H1 (cell line): ENCODE results near the gene USE1. TPM values are rescaled to one million over a fixed set of nuclear protein-coding genes. Genes with fewer than 3 reads are reported as not detected.

Experiments used
- CHD2 ChIP-seq: IDR thresholded peaks from 2 replicates; pipeline ENCODE4 v1.6.1; 2012; ENCODE audit warnings: low read length, improper control_type of control experiment
- EP300 ChIP-seq, 2 experiments: IDR thresholded peaks; 1 replicate in 1 of 2; 2 replicates in 1 of 2; pipeline ENCODE4 v1.6.1; 2011 to 2012; ENCODE audit warnings: low read depth in 2 of 2, low read length in 2 of 2, mild to moderate bottlenecking in 2 of 2, borderline replicate concordance in 1 of 2, inconsistent platforms in 1 of 2, moderate library complexity in 1 of 2
- EZH2 ChIP-seq: fragments of 200-600 bp; sonication (generic); IDR thresholded peaks from 2 replicates; pipeline ENCODE4 v1.7.1; 2012; ENCODE audit warnings: low read depth, mild to moderate bottlenecking, moderate library complexity, low read length, inconsistent platforms; ENCODE audit not compliant: severe bottlenecking
- FOSL1 ChIP-seq: IDR thresholded peaks from 2 replicates; pipeline ENCODE4 v1.6.1; 2011; ENCODE audit warnings: mild to moderate bottlenecking, low read depth, low read length, moderate library complexity; ENCODE audit not compliant: insufficient read depth
- JUND ChIP-seq: IDR thresholded peaks from 2 replicates; pipeline ENCODE4 v1.6.1; 2011; ENCODE audit warnings: mild to moderate bottlenecking, improper control_type of control experiment, low read length
- KDM1A ChIP-seq: fragments of 200-600, 300-600 bp; sonication (generic); IDR thresholded peaks from 2 replicates; pipeline ENCODE4 v1.7.1; 2016; ENCODE audit warnings: mild to moderate bottlenecking, low read length, borderline replicate concordance
- MAFK ChIP-seq: IDR thresholded peaks from 2 replicates; pipeline ENCODE4 v1.6.1; 2012; ENCODE audit warnings: low read depth, mild to moderate bottlenecking, improper control_type of control experiment, low read length
- SIX5 ChIP-seq: IDR thresholded peaks from 2 replicates; pipeline ENCODE4 v1.6.1; 2011; ENCODE audit warnings: mild to moderate bottlenecking, low read depth, low read length
- polyA plus RNA-seq, 7 experiments: library from polyadenylated mRNA; depleted of rRNA in 3 of 7; stranded (reverse) in 5 of 7; unstranded in 2 of 7; fragments of >200 nt in 5 of 7; fragments of 200-250 nt in 2 of 7; gene quantifications; 1 replicate in 5 of 7; 2 replicates in 1 of 7; 4 replicates in 1 of 7; pipeline versions ENCODE4 v1.2.1 to v1.2.3, GENCODE V29; 2011 to 2013; ENCODE audit warnings: missing spikeins in 2 of 7, mixed read lengths in 2 of 7
- total RNA-seq: library from RNA; stranded (reverse); fragmentation: NEBNext Ultra II Directional; extraction: Animal tissue kit (Norgen Biotek cat#: 25700); gene quantifications from 2 replicates; pipeline ENCODE4 v1.2.1, GENCODE V29; 2021
- TF ChIP-seq, protein P1 (sequence below): fragments of 300-600 bp; sonication (generic); IDR thresholded peaks from 2 replicates; pipeline ENCODE4 v1.7.1; 2012; ENCODE audit warnings: low read length, moderate library complexity, mild to moderate bottlenecking, inconsistent platforms; ENCODE audit not compliant: insufficient replicate concordance

Gene USE1
- total and polyA plus RNA-seq, 2 of the 8 experiments (the other 6 are each of a cell fraction or from before 2014, with no cell fraction given) = 8.7 to 13.9 TPM

GRCh38 chr19:17244618-17245534, 29.7 kb downstream of the USE1 start (continued):
- TF ChIP-seq EZH2 (no peak), SIX5 (no peak), CHD2 (no peak), EP300 (IDR thresholded peaks at IDR 0.05; ENCODE audit: borderline replicate concordance in 1 of 2, low read depth in 2 of 2, low read length in 2 of 2) (no peak), KDM1A (0 out of 2 replicates have a peak, but pooled peaks have one; percentile 50), JUND (no peak), FOSL1 (no peak), MAFK (no peak)
- TF ChIP-seq, protein P1, sequence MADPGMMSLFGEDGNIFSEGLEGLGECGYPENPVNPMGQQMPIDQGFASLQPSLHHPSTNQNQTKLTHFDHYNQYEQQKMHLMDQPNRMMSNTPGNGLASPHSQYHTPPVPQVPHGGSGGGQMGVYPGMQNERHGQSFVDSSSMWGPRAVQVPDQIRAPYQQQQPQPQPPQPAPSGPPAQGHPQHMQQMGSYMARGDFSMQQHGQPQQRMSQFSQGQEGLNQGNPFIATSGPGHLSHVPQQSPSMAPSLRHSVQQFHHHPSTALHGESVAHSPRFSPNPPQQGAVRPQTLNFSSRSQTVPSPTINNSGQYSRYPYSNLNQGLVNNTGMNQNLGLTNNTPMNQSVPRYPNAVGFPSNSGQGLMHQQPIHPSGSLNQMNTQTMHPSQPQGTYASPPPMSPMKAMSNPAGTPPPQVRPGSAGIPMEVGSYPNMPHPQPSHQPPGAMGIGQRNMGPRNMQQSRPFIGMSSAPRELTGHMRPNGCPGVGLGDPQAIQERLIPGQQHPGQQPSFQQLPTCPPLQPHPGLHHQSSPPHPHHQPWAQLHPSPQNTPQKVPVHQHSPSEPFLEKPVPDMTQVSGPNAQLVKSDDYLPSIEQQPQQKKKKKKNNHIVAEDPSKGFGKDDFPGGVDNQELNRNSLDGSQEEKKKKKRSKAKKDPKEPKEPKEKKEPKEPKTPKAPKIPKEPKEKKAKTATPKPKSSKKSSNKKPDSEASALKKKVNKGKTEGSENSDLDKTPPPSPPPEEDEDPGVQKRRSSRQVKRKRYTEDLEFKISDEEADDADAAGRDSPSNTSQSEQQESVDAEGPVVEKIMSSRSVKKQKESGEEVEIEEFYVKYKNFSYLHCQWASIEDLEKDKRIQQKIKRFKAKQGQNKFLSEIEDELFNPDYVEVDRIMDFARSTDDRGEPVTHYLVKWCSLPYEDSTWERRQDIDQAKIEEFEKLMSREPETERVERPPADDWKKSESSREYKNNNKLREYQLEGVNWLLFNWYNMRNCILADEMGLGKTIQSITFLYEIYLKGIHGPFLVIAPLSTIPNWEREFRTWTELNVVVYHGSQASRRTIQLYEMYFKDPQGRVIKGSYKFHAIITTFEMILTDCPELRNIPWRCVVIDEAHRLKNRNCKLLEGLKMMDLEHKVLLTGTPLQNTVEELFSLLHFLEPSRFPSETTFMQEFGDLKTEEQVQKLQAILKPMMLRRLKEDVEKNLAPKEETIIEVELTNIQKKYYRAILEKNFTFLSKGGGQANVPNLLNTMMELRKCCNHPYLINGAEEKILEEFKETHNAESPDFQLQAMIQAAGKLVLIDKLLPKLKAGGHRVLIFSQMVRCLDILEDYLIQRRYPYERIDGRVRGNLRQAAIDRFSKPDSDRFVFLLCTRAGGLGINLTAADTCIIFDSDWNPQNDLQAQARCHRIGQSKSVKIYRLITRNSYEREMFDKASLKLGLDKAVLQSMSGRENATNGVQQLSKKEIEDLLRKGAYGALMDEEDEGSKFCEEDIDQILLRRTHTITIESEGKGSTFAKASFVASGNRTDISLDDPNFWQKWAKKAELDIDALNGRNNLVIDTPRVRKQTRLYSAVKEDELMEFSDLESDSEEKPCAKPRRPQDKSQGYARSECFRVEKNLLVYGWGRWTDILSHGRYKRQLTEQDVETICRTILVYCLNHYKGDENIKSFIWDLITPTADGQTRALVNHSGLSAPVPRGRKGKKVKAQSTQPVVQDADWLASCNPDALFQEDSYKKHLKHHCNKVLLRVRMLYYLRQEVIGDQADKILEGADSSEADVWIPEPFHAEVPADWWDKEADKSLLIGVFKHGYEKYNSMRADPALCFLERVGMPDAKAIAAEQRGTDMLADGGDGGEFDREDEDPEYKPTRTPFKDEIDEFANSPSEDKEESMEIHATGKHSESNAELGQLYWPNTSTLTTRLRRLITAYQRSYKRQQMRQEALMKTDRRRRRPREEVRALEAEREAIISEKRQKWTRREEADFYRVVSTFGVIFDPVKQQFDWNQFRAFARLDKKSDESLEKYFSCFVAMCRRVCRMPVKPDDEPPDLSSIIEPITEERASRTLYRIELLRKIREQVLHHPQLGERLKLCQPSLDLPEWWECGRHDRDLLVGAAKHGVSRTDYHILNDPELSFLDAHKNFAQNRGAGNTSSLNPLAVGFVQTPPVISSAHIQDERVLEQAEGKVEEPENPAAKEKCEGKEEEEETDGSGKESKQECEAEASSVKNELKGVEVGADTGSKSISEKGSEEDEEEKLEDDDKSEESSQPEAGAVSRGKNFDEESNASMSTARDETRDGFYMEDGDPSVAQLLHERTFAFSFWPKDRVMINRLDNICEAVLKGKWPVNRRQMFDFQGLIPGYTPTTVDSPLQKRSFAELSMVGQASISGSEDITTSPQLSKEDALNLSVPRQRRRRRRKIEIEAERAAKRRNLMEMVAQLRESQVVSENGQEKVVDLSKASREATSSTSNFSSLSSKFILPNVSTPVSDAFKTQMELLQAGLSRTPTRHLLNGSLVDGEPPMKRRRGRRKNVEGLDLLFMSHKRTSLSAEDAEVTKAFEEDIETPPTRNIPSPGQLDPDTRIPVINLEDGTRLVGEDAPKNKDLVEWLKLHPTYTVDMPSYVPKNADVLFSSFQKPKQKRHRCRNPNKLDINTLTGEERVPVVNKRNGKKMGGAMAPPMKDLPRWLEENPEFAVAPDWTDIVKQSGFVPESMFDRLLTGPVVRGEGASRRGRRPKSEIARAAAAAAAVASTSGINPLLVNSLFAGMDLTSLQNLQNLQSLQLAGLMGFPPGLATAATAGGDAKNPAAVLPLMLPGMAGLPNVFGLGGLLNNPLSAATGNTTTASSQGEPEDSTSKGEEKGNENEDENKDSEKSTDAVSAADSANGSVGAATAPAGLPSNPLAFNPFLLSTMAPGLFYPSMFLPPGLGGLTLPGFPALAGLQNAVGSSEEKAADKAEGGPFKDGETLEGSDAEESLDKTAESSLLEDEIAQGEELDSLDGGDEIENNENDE = no peak
